IMR-90 (cell line): ENCODE results near the gene CSAD. TPM values are rescaled to one million over a fixed set of nuclear protein-coding genes. Genes with fewer than 3 reads are reported as not detected.

Source experiments
- ATAC-seq: fragments of 200-7000 bp; cut with Tn5 transposase; 2 replicates; pipeline ENCODE4 v1.9.1; 2020; ENCODE audit warnings: low read depth, mild to moderate bottlenecking, moderate library complexity
- BruUV-seq: library from RNA; stranded (reverse); fragments of 400-500 nt; replicated peaks from 2 replicates; lab custom pipeline; 2021; lab: Mats Ljungman, UMichigan
- CTCF ChIA-PET: fragments of 300-600 bp; formaldehyde crosslinking; extraction: SDS; loops from one replicate; lab custom pipeline; 2021; ENCODE audit warnings: antibody characterized with exemption; lab: Yijun Ruan, JAX
- POLR2A ChIA-PET: fragments of 300-600 bp; sonication (Branson Sonifier 250); formaldehyde crosslinking; loops from one replicate; lab custom pipeline; 2022; ENCODE audit warnings: antibody characterized with exemption; ENCODE audit not compliant: unreplicated experiment; lab: Charles Lee
- DNase-seq: peaks from one replicate; pipeline ENCODE4 v3.0.0; 2013
- H2AFZ ChIP-seq: replicated peaks from 2 replicates; pipeline ENCODE3; 2013; ENCODE audit warnings: low read length, mild to moderate bottlenecking; ENCODE audit not compliant: poor library complexity
- H2AK5ac ChIP-seq: 2 replicates; pipeline ENCODE4 v1.6.1; 2013; ENCODE audit warnings: low read depth, low read length, inconsistent platforms
- H2AK9ac ChIP-seq: replicated peaks from 2 replicates; pipeline ENCODE3; 2013; ENCODE audit warnings: mild to moderate bottlenecking, low read depth, low read length, moderate library complexity; ENCODE audit not compliant: poor library complexity
- H2BK120ac ChIP-seq: 2 replicates; pipeline ENCODE4 v1.6.1; 2013; ENCODE audit warnings: low read depth, low read length, inconsistent platforms
- H2BK15ac ChIP-seq: 3 replicates; pipeline ENCODE4 v1.6.1; 2013; ENCODE audit warnings: low read depth, low read length, inconsistent platforms
- H2BK20ac ChIP-seq: 2 replicates; pipeline ENCODE4 v1.6.1; 2013; ENCODE audit warnings: low read depth, mild to moderate bottlenecking, inconsistent platforms, low read length, moderate library complexity
- H2BK5ac ChIP-seq: 2 replicates; pipeline ENCODE4 v1.6.1; 2013; ENCODE audit warnings: mild to moderate bottlenecking, low read depth, low read length, inconsistent platforms; ENCODE audit not compliant: poor library complexity, severe bottlenecking
- H3K14ac ChIP-seq: replicated peaks from 2 replicates; pipeline ENCODE4 v1.6.1; 2013; ENCODE audit warnings: low read depth, low read length, inconsistent platforms
- H3K18ac ChIP-seq: 2 replicates; pipeline ENCODE4 v1.6.1; 2013; ENCODE audit warnings: low read depth, low read length, control low read depth
- H3K23ac ChIP-seq: 2 replicates; pipeline ENCODE4 v1.6.1; 2013; ENCODE audit warnings: low read depth, low read length, inconsistent platforms
- H3K27ac ChIP-seq: 2 replicates; pipeline ENCODE4 v1.5.1; 2013; ENCODE audit warnings: mild to moderate bottlenecking, control low read depth, low read length; ENCODE audit not compliant: insufficient read depth
- H3K27me3 ChIP-seq: 2 replicates; pipeline ENCODE4 v1.6.1; 2013; ENCODE audit warnings: low read length; ENCODE audit not compliant: control insufficient read depth, insufficient read depth
- H3K36me3 ChIP-seq: 2 replicates; pipeline ENCODE4 v1.6.1; 2013; ENCODE audit warnings: low read length, mixed read lengths; ENCODE audit not compliant: control insufficient read depth, insufficient read depth
- H3K4ac ChIP-seq: 2 replicates; pipeline ENCODE4 v1.6.1; 2013; ENCODE audit warnings: low read depth, low read length, inconsistent platforms
- H3K4me1 ChIP-seq: 2 replicates; pipeline ENCODE4 v1.6.1; 2013; ENCODE audit warnings: low read length, mixed read lengths; ENCODE audit not compliant: control insufficient read depth, insufficient read depth
- H3K4me2 ChIP-seq: 2 replicates; pipeline ENCODE4 v1.6.1; 2013; ENCODE audit warnings: low read depth, mild to moderate bottlenecking, control low read depth, low read length, moderate library complexity
- H3K4me3 ChIP-seq: 2 replicates; pipeline ENCODE4 v1.5.1; 2013; ENCODE audit warnings: low read depth, mild to moderate bottlenecking, control low read depth, low read length, moderate library complexity; ENCODE audit not compliant: insufficient read depth
- H3K56ac ChIP-seq: 2 replicates; pipeline ENCODE4 v1.6.1; 2013; ENCODE audit warnings: low read length, inconsistent platforms; ENCODE audit not compliant: insufficient read depth; ENCODE audit errors: extremely low read depth
- H3K79me1 ChIP-seq, 2 experiments: 2 replicates each; pipeline ENCODE4 v1.6.1; 2013; ENCODE audit warnings: low read length in 2 of 2, inconsistent platforms in 1 of 2, low read depth in 1 of 2
- H3K9ac ChIP-seq: 2 replicates; pipeline ENCODE4 v1.6.1; 2013; ENCODE audit warnings: low read depth, low read length, control low read depth
- H3K9me1 ChIP-seq: 2 replicates; pipeline ENCODE4 v1.6.1; 2013; ENCODE audit warnings: low read length, inconsistent platforms; ENCODE audit not compliant: insufficient read depth
- H3K9me3 ChIP-seq: 2 replicates; pipeline ENCODE4 v1.6.1; 2013; ENCODE audit warnings: low read length; ENCODE audit not compliant: control insufficient read depth, insufficient read depth
- H4K20me1 ChIP-seq: 2 replicates; pipeline ENCODE4 v1.6.1; 2013; ENCODE audit warnings: low read length, inconsistent platforms; ENCODE audit not compliant: insufficient read depth
- H4K5ac ChIP-seq: 2 replicates; pipeline ENCODE4 v1.6.1; 2013; ENCODE audit warnings: mild to moderate bottlenecking, low read depth, low read length, control low read depth
- H4K8ac ChIP-seq, 2 experiments: 2 replicates each; pipeline ENCODE4 v1.6.1; 2013; ENCODE audit warnings: low read depth in 2 of 2, low read length in 2 of 2, control low read depth in 1 of 2, inconsistent platforms in 1 of 2
- H4K91ac ChIP-seq: 2 replicates; pipeline ENCODE4 v1.6.1; 2013; ENCODE audit warnings: low read depth, low read length, inconsistent platforms; ENCODE audit not compliant: insufficient read depth
- BHLHE40 ChIP-seq: fragments of 150-350 bp; IDR thresholded peaks from 2 replicates; pipeline ENCODE4 v1.6.1; 2016; ENCODE audit warnings: mild to moderate bottlenecking, low read depth, low read length
- CEBPB ChIP-seq: IDR thresholded peaks from 2 replicates; pipeline ENCODE4 v1.6.1; 2012; ENCODE audit warnings: low read depth, low read length, improper control_type of control experiment
- CHD1 ChIP-seq: IDR thresholded peaks from 2 replicates; pipeline ENCODE4 v1.6.1; 2012; ENCODE audit warnings: low read depth, low read length, improper control_type of control experiment
- FOS ChIP-seq: fragments of 150-350 bp; IDR thresholded peaks from 2 replicates; pipeline ENCODE4 v1.6.1; 2016; ENCODE audit warnings: low read depth, low read length
- MAFK ChIP-seq: IDR thresholded peaks from 2 replicates; pipeline ENCODE4 v1.6.1; 2012; ENCODE audit warnings: low read depth, low read length, improper control_type of control experiment
- MAZ ChIP-seq: IDR thresholded peaks from 2 replicates; pipeline ENCODE4 v1.6.1; 2012; ENCODE audit warnings: low read depth, mild to moderate bottlenecking, low read length, improper control_type of control experiment, moderate library complexity, borderline replicate concordance
- MXI1 ChIP-seq: IDR thresholded peaks from 2 replicates; pipeline ENCODE4 v1.6.1; 2012; ENCODE audit warnings: low read depth, mild to moderate bottlenecking, low read length, moderate library complexity, borderline replicate concordance
- NFE2L2 ChIP-seq: fragments of 150-350 bp; IDR thresholded peaks from 2 replicates; pipeline ENCODE4 v1.6.1; 2016; ENCODE audit warnings: low read depth, mild to moderate bottlenecking, low read length
- POLR2A ChIP-seq: IDR thresholded peaks from 2 replicates; pipeline ENCODE4 v1.6.1; 2012; ENCODE audit warnings: mild to moderate bottlenecking, low read depth, low read length
- RAD21 ChIP-seq: IDR thresholded peaks from 2 replicates; pipeline ENCODE4 v1.6.1; 2012; ENCODE audit warnings: low read length, improper control_type of control experiment
- RCOR1 ChIP-seq: IDR thresholded peaks from 2 replicates; pipeline ENCODE4 v1.6.1; 2012; ENCODE audit warnings: mild to moderate bottlenecking, low read length, improper control_type of control experiment; ENCODE audit not compliant: insufficient replicate concordance
- RFX5 ChIP-seq: IDR thresholded peaks from 2 replicates; pipeline ENCODE4 v1.8.0; 2012; ENCODE audit warnings: low read depth, mild to moderate bottlenecking, low read length, moderate library complexity
- SMC3 ChIP-seq: fragments of 150-350 bp; IDR thresholded peaks from 2 replicates; pipeline ENCODE4 v1.6.1; 2016; ENCODE audit warnings: low read depth, mild to moderate bottlenecking, antibody characterized with exemption, low read length, moderate library complexity
- WGBS, 2 experiments: methylation state at CpG; one replicate each; pipeline versions ENCODE4 v1.1.5 to v1.1.7; 2013; ENCODE audit warnings: missing lambda C conversion rate in 2 of 2; ENCODE audit not compliant: insufficient read length in 1 of 2; ENCODE audit errors: extremely low coverage in 2 of 2; 5-methylcytosine and 5-hydroxymethylcytosine counted together
- dilution Hi-C: fragments of 300-500 bp; cut with HindIII; formaldehyde crosslinking; loops from one replicate; pipeline ENCODE4 v1.14.3; 2018; ENCODE audit warnings: low sequenced_read_pairs; ENCODE audit not compliant: unreplicated experiment
- in situ Hi-C: fragments of 300-500 bp; cut with MboI; formaldehyde crosslinking; loops from 3 replicates; pipeline ENCODE4 v1.14.3; 2019; ENCODE audit warnings: low sequenced_read_pairs, inconsistent platforms, mixed read lengths
- intact Hi-C: fragments of 100-400 bp; cut with micrococcal nuclease; formaldehyde crosslinking; loops from 2 replicates; pipeline ENCODE4 v1.10.0; 2022
- polyA plus RNA-seq, 3 experiments: library from polyadenylated mRNA; depleted of rRNA; stranded (reverse); fragments of >200 nt; gene quantifications; 2 replicates each; pipeline ENCODE4 v1.2.3, GENCODE V29; 2012; ENCODE audit warnings: low replicate concordance in 1 of 3
- total RNA-seq: library from RNA; depleted of rRNA; stranded (reverse); fragments of >200 nt; gene quantifications from 2 replicates; pipeline ENCODE4 v1.2.3, GENCODE V29; 2012
- TF ChIP-seq, protein P1 (sequence below): fragments of 150-350 bp; IDR thresholded peaks from 2 replicates; pipeline ENCODE4 v1.6.1; 2017; ENCODE audit warnings: mild to moderate bottlenecking, antibody characterized with exemption, low read length, low read depth
- TF ChIP-seq, protein P2 (sequence below): conservative IDR thresholded peaks from 2 replicates; pipeline ENCODE4 v1.5.1; 2012; ENCODE audit warnings: mild to moderate bottlenecking, low read depth, low read length, improper control_type of control experiment
- TF ChIP-seq, protein P3 (sequence below): fragments of 150-350 bp; IDR thresholded peaks from 2 replicates; pipeline ENCODE4 v1.6.1; 2016; ENCODE audit warnings: low read depth, mild to moderate bottlenecking, low read length, moderate library complexity, borderline replicate concordance

Gene CSAD
- total and polyA plus RNA-seq, 2 of the 4 experiments (the other 2 are of a cell fraction): 5.4 to 45.6 TPM

DNA sequence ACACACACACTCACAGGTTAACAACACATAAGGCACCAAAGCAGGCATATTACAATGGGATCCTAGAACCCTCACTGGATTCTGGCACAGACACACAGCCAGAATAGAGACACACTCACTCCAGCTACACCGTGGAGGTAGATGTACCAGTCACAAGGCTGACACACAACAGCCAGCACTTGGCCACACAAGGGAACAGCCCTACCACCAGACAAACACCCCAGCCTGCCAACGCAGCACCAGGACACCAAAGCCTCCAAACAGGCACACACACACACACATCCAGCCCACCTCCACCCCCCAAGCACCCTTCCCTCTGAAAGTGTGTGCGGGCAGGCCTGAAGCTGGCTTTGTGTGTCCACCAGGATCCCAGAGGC lies 37.2 kb upstream of the CSAD start:
- no peak for ATAC-seq
- Histone ChIP-seq H2BK20ac (peak overlapping the region; percentile 72), H3K4me2 (peak overlapping the region; percentile 80), H3K9me3 (no peaks in the 10 kb centered on the region), H2AK5ac (peak overlapping the region; percentile 73), H2BK15ac (peak overlapping the region; percentile 7; the same call in 1 of the 3 replicates), H3K56ac (peak overlapping the region; percentile 7; the same call in 1 of the 2 replicates), H3K4me1 (peaks cover 30% of the 10 kb centered on the region), H3K14ac (peak overlapping the region; percentile 89), H4K20me1 (peaks cover 12% of the 10 kb centered on the region), H4K5ac (peak overlapping the region; percentile 18), H4K8ac (peak overlapping the region; percentile 17 to 59; a peak in 3 of 4 replicates), H3K4me3 (peak overlapping the region; percentile 53; the same call in 1 of the 2 replicates), H3K9me1 (peaks cover 17% of the 10 kb centered on the region), H2BK120ac (peak overlapping the region; percentile 56), H2AFZ (peak overlapping the region; percentile 61), H2AK9ac (peak overlapping the region; percentile 92), H3K79me1 (peaks cover 30 to 76% of the 10 kb centered on the region in 2 experiments), H3K4ac (peak overlapping the region; percentile 89), H4K91ac (peak overlapping the region; percentile 75), H3K27me3 (no peaks in the 10 kb centered on the region), H3K27ac (peak overlapping the region; percentile 58; the same call in 1 of the 2 replicates), H3K18ac (peak overlapping the region; percentile 83), H3K36me3 (peaks cover 20% of the 10 kb centered on the region), H3K23ac (peak overlapping the region; percentile 85), H3K9ac (peak overlapping the region; percentile 32), H2BK5ac (peak overlapping the region; percentile 53)
- intact Hi-C loops (loop anchor here (1.0 to 10.0 kb wide), 3 partner anchors 34 to 107 kb away; partner anchors contain the start of gene AAAS), in situ Hi-C loops (loop anchor here (10.0 kb wide), 1 partner anchor 297 kb away; no protein-coding TSS in a partner anchor), dilution Hi-C loops (no loop called here)
- DNase-seq: peak; percentile 27
- BruUV-seq: no TSS peak
- 39% methylated on average over 2 of the region's 3 CpGs; no CpG with 5 or more reads in 1 of the 2 experiments for WGBS, 2 experiments
- TF ChIP-seq CHD1 (no peak), RFX5 (no peak), POLR2A (no peak), MAZ (no peak), CEBPB (no peak), MXI1 (no peak), RAD21 (no peak), RCOR1 (no peak), MAFK (no peak), BHLHE40 (no peak), NFE2L2 (no peak), FOS (no peak), SMC3 (no peak)
- TF ChIP-seq, protein P1, sequence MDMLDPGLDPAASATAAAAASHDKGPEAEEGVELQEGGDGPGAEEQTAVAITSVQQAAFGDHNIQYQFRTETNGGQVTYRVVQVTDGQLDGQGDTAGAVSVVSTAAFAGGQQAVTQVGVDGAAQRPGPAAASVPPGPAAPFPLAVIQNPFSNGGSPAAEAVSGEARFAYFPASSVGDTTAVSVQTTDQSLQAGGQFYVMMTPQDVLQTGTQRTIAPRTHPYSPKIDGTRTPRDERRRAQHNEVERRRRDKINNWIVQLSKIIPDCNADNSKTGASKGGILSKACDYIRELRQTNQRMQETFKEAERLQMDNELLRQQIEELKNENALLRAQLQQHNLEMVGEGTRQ: no peak
- TF ChIP-seq, protein P2, sequence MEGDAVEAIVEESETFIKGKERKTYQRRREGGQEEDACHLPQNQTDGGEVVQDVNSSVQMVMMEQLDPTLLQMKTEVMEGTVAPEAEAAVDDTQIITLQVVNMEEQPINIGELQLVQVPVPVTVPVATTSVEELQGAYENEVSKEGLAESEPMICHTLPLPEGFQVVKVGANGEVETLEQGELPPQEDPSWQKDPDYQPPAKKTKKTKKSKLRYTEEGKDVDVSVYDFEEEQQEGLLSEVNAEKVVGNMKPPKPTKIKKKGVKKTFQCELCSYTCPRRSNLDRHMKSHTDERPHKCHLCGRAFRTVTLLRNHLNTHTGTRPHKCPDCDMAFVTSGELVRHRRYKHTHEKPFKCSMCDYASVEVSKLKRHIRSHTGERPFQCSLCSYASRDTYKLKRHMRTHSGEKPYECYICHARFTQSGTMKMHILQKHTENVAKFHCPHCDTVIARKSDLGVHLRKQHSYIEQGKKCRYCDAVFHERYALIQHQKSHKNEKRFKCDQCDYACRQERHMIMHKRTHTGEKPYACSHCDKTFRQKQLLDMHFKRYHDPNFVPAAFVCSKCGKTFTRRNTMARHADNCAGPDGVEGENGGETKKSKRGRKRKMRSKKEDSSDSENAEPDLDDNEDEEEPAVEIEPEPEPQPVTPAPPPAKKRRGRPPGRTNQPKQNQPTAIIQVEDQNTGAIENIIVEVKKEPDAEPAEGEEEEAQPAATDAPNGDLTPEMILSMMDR: no peak
- TF ChIP-seq, protein P3, sequence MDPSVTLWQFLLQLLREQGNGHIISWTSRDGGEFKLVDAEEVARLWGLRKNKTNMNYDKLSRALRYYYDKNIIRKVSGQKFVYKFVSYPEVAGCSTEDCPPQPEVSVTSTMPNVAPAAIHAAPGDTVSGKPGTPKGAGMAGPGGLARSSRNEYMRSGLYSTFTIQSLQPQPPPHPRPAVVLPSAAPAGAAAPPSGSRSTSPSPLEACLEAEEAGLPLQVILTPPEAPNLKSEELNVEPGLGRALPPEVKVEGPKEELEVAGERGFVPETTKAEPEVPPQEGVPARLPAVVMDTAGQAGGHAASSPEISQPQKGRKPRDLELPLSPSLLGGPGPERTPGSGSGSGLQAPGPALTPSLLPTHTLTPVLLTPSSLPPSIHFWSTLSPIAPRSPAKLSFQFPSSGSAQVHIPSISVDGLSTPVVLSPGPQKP: no peak
- CTCF ChIA-PET: interaction anchor here (0.7 kb wide), 1 partner anchor 74 kb away, joined by 3 read pairs; no protein-coding TSS in a partner anchor
- POLR2A ChIA-PET: interaction anchor here (0.9 kb wide), 1 partner anchor 12 kb away, joined by 3 read pairs; no protein-coding TSS in a partner anchor
